ENCODE results near the gene TGFBR3.
"Not testable (repeated sequence)": the region's sequence is repeated elsewhere in the genome, so short reads cannot be mapped to it uniquely, and the experiment has no call there.

Gene TGFBR3

DNA sequence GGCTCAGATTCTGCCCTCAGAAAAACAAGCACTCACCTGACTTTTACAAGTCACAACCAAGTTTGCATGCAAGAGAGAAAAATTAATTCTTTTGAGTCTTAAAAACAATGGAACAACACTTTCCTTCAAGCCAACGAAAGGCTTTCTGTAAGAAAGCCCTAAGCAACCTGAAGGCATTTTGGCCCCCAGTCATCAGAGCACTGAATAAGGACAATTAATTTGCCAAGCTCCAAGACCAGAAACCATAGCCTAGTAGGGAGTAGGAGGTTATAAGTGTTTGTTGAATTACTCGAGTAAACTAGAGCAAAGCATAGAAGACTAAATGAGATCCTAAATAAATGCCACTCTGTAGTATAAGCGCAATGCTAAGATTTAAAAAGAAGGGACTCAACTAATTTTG is 4.7 kb downstream of the TGFBR3 start:
- DNase-seq: no peak

DNA sequence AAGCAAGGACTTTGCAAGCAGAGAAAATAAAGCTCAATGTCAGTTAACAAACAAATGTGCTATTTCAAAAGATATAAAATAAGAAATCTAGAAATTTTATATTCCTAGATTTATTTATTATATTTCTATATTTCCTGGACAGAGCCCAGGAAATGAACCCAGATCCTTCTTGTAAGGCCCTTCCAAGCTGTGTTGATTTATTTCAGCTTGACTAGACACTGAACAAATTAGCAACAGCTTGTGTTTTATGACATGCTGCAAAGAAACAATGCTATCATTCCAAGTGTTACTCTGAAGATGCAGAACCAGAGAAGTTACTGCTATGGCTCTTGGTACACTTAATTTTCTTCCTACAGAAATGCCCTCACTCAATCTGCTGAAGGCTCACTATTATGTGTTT is 6.2 kb downstream of the TGFBR3 start:
- no peak for DNase-seq

- DNase-seq: no peak
Measured at GRCh38 chr1:91877574-91878208, 8.3 kb downstream of the TGFBR3 start.

GRCh38 chr1:91876781-91877573 is 9.0 kb downstream of the TGFBR3 start:
- DNase-seq: no peak

- no peak for DNase-seq
Measured at GRCh38 chr1:91876040-91876470, 9.9 kb downstream of the TGFBR3 start.

- DNase-seq: no peak
Measured at GRCh38 chr1:91874167-91874566, 11.8 kb downstream of the TGFBR3 start.

GRCh38 chr1:91872559-91873081 is 13.3 kb downstream of the TGFBR3 start:
- DNase-seq: no peak

DNA sequence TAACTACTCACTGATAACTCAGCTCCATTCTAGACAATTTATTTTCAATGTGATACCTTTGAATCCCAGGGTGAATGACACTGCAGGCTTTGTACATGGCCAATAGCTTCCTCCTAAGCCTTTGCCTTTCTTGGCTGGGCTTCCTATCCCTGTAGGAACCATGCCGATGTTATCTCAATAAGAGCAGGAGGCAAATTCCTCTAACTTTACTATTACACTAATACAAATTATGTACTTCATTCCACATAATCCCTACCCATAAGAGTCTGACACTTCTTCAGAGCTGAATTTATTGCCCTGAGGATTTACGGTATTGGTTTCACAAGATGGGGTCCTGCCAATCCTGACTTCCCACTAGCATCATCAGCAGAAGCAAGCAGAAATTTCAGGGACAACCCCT is 14.0 kb downstream of the TGFBR3 start:
- DNase-seq: no peak

GRCh38 chr1:91870322-91870721 is 15.6 kb downstream of the TGFBR3 start:
- DNase-seq: no peak

DNA sequence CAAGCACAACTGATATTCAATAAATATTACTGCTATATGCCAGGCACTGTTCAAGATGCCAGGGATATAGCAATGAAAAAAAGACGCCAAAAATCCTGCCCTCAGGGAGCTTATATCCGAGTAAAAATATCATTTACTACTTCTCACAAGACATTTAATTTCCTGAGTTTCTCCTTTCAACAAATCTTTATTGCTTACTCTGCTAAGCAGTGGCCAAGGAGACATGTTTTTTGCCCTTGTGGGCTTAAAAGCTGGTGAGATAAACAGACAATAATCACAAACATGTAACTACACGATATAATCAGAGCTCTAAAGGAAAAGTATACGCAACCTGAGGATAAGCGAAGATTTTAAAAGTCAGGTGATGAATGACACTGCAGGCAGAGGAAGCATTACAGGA is 19.5 kb downstream of the TGFBR3 start:
- no peak for DNase-seq

DNA sequence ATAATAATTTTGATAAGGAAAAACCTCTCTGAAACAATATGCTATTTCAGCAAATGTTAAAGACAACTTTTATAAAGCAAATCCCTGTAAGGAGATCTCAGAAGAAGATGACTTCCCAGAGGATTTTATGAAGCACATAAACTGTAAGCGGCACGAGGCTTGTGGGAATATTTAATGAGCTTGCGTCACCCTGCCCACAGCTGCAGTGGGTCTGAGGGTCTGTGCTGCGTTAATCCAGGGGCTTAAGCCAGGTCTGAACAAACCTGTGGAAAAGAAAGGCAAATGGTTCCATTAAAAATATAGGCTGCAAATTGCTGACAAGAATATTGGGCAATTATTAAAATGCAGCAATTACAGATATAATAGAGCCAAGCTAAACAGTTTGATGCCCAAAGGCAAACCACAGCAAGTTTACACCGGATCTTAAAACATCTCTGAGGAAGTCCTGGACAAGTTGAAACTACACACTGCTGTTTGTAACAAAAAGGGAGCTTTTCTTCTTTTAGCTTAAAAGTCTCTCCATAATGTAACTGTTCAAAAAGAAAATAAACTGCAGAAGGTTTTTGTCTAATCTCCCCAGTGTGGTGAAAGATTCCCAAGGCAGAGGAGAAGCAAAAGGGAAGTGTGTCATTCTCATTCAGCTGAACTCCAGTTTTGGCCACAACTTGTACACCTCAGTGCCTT is 21.8 kb downstream of the TGFBR3 start:
- no peak for DNase-seq

GRCh38 chr1:91863498-91863897 is 22.5 kb downstream of the TGFBR3 start:
- DNase-seq: no peak

- DNase-seq: no peak
Measured at GRCh38 chr1:91862120-91862519, 23.8 kb downstream of the TGFBR3 start.

GRCh38 chr1:91857557-91858239 is 28.3 kb downstream of the TGFBR3 start:
- DNase-seq: no peak

DNA sequence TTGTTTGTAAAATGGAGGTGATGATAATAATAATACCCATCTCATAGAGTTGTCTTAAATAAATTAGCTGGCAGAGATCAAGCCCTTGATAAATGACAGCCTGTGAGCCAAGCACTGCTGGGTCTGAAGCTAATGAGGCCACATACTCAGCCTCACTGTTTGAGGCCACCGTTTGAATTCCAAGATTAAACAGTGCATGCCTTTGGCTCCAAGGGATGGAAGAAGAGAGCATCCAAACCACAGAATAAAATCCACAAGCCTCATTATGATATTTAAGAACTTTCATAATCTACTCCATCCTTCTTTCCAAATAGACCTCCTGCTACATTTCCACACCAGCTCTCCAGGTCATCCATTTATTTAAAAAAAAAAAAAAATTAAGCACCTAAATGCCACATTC is 29.0 kb downstream of the TGFBR3 start:
- no peak for DNase-seq

DNA sequence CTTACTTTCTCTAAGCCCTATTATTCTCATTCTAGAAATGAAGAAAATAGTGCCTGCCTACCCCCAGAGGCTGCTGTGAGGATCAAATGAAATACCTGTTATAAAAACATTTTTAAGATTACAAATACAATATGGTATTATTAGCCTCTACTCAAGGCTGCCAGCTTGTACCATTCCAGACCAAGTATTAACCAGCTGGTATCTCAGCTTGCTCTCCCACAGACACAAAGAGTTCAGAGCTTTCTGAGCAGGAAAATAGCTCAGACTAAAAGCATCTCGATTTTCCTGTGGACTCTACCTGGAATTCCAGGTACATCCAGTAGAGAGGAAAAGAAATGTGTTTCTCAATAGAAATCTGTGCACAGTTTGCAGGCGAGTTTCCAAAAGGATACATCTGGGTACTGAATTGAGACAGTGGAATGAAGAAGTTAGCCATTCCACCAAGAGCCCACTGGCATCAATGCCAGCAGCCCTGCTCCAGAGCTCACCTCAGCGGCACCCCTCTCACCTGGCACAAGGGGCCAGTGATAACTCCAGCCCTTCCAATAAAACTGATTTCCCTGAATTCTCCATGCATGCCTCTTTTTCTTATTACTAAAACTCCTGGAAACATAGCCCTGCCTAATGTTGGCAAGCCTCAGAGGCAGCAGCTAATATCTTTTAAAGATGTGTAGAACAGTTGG is 31.0 kb downstream of the TGFBR3 start:
- no peak for DNase-seq

DNA sequence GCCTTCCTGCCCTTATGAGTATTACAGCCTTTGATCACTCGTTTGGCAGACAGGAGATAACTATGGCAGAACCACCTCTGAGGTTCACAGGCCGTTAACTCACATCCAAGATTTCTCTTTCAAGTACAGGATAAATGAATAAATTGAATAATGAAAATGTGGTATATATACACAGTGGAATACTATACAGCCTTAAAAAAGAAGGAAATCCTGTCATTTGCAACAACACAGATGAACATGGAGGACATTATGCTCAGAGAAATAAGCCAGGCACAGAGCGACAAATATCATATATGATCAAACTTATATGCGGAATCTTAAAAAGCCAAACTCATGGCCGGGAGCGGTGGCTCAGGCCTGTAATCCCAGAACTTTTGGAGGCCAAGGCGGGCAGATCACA is 32.6 kb downstream of the TGFBR3 start:
- no peak for DNase-seq

- not testable (repeated sequence) for DNase-seq
Measured at GRCh38 chr1:91852011-91852410, 33.9 kb downstream of the TGFBR3 start.

DNA sequence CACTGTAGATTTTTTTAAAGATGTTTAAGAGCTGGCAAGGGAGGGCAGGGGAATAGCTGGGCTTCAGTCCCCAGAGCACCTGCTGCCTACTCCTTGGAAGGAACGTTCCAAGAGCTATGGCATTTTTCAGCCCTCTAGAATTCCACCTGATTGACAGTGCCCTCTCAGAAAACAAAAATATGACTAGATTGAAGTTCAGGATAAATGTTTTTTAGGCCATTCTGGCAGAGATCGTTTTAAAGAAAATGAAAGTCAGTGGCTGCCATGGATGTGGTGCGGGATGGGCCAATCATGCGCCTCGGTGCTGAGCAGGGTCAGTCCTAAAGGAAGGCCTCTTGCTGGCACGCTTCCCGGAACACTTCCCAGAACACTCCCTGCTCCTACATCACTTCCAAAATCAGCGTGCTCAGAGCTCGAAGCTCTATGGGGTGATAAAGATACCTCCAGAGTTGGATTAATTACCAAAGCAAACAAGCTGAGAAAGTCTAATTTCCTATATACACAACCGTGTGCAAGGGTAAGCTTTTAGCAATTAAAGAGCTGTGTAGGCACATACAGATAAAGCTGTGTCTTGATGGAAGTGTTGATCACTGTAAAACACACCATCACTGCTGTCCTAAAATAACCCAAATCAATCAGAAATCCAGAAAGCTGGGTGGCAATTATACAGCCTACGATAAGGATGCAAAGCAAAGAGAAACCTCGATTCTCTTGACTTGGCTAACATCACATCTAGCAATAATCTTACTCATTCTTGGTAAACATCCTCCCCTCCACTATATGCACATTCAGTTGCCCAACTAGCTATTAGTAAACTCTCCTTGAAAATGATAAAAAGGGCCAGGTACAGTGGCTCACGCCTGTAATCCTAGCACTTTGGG is 34.6 kb downstream of the TGFBR3 start:
- DNase-seq: no peak

DNA sequence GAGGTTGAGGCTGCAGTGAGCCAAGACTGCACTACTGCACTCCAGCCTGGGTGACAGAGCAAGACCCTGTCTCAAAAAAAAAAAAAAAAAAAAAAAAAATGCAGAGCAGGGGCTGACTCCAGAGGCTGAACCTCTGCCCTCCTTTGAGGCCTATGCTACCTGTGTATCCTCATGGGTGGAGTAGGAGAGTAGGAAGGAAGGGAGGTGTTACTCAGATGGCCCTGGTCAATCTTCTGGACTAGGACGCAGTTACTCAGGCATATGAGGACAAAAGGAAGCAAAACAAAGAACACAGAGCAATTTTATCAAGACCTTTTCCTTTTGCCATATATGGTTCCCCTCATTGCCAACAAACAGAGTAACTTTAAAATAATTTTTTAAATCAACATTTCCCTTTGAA is 35.2 kb downstream of the TGFBR3 start:
- no peak for DNase-seq

DNA sequence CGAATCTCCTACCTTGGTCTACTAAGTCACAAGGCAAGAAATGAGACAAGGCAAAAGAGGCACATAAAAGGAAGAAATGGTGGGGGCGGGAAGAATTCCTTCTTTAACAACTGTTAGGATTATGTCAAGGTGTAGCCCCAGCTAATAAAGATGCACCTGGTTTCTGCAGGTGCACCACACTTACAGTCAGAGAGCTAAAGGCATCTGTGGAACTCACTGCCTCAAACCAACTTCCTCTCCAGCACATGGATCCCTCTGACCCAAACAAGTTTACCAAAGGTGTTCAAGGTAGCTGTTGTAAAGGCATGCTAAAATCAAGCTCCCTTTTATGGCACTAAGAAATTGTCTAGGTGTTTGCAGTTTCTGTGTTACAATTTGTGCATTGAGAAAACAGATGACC is 38.1 kb downstream of the TGFBR3 start:
- DNase-seq: no peak

DNA sequence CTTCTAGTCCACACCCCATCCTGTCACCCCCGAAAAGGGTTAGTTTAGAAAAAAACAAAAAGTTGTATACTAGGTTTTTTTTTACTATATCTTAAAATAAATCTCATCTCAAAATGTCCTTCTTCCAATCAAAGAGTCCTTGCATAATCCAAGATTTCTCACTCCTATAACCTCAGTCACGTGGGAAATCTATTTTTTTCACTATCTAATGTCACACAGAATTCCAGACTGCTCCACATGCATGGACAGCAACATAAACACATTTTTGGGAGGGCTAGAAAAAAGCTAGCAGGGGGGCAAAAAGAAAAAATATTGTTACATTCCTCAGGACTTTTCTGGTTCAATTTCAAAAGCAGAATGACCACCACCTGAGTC is 39.3 kb downstream of the TGFBR3 start:
- DNase-seq: no peak

Data from GF-D8 (cell line).